Measurements from ENCODE around the gene SEZ6.
"Not testable (repeated sequence)": the region's sequence is repeated elsewhere in the genome, so short reads cannot be mapped to it uniquely, and the experiment has no call there.

Gene SEZ6

GRCh38 chr17:28935744-28936460, 69.9 kb downstream of the SEZ6 start:
- DNase-seq (ENCODE audit: low read depth): no peak

GRCh38 chr17:28934508-28934907, 71.3 kb downstream of the SEZ6 start:
- DNase-seq (ENCODE audit: low read depth): not testable (repeated sequence)

- DNase-seq (ENCODE audit: low read depth): no peak
These were observed 76.0 kb downstream of the SEZ6 start for GRCh38 chr17:28929787-28930186.

- no peak for DNase-seq (ENCODE audit: low read depth)
These were observed 77.8 kb downstream of the SEZ6 start for GRCh38 chr17:28928061-28928460.

- no peak for DNase-seq (ENCODE audit: low read depth)
These were observed 79.0 kb downstream of the SEZ6 start for GRCh38 chr17:28926786-28927185.

- DNase-seq (ENCODE audit: low read depth): no peak
These were observed 79.5 kb downstream of the SEZ6 start for GRCh38 chr17:28926366-28926765.

- no peak for DNase-seq (ENCODE audit: low read depth)
These were observed 79.9 kb downstream of the SEZ6 start for GRCh38 chr17:28925912-28926365.

GRCh38 chr17:28920201-28920600, 85.6 kb downstream of the SEZ6 start:
- no peak for DNase-seq (ENCODE audit: low read depth)

- no peak for DNase-seq (ENCODE audit: low read depth)
These were observed 87.5 kb downstream of the SEZ6 start for GRCh38 chr17:28918295-28918694.

- no peak for DNase-seq (ENCODE audit: low read depth)
These were observed 88.4 kb downstream of the SEZ6 start for GRCh38 chr17:28917465-28917864.

- no peak for DNase-seq (ENCODE audit: low read depth)
These were observed 88.8 kb downstream of the SEZ6 start for GRCh38 chr17:28917029-28917428.

- peak; percentile 30 for DNase-seq (ENCODE audit: low read depth)
These were observed 89.4 kb downstream of the SEZ6 start for GRCh38 chr17:28916302-28916934.

- no peak for DNase-seq (ENCODE audit: low read depth)
These were observed 92.9 kb downstream of the SEZ6 start for GRCh38 chr17:28912938-28913333.

- no peak for DNase-seq (ENCODE audit: low read depth)
These were observed 93.4 kb downstream of the SEZ6 start for GRCh38 chr17:28912281-28912937.

- DNase-seq (ENCODE audit: low read depth): no peak
These were observed 94.3 kb downstream of the SEZ6 start for GRCh38 chr17:28911411-28912045.

GRCh38 chr17:28910534-28910933, 95.3 kb downstream of the SEZ6 start:
- DNase-seq (ENCODE audit: low read depth): no peak

GRCh38 chr17:28908640-28909167, 97.1 kb downstream of the SEZ6 start:
- no peak for DNase-seq (ENCODE audit: low read depth)

GRCh38 chr17:28907709-28908475, 97.9 kb downstream of the SEZ6 start:
- no peak for DNase-seq (ENCODE audit: low read depth)

- no peak for DNase-seq (ENCODE audit: low read depth)
These were observed 99.0 kb downstream of the SEZ6 start for GRCh38 chr17:28906706-28907438.

- no peak for DNase-seq (ENCODE audit: low read depth)
These were observed 99.6 kb downstream of the SEZ6 start for GRCh38 chr17:28906276-28906675.

Measured in stimulated activated CD8-positive, alpha-beta memory T cell treated with anti-CD3 and anti-CD28 coated beads, Interleukin-12 subunit alpha, Interleukin-12 subunit beta, amount 100 ng/mL, for 1 hour (primary cell).